ENCODE results near the gene TLE1.

DNA sequence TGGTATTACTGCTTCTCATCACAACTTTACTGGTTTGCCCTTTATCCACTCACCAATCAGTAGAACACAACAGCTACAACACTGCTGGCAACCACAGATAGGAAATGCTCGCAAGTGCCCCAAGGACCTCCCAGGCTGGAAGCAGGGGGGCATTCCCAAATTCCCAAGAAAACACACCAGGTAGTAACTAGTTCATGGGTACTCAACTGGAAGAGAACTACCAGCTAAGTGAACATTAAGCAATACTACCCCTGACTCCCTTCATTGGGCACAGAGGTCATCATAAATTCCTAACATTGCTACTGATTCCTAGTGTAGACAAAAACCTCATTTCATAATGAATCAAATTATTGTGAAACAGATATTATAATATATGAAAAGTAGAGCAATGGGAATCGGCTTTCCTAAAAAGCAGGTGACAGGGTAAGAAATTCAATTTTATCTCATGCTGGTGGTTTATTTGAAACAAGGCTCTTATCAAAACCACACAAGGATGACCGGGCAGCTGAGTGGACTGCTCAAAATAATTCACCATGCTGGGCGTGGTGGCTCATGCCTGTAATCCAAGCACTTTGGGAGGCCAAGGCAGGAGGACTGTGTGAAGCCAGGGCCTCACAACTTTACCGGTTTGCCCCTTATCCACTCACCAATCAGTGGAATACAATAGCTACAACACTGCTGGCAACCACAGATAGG is 81.6 kb downstream of the TLE1 start:
- TF ChIP-seq, protein P1, sequence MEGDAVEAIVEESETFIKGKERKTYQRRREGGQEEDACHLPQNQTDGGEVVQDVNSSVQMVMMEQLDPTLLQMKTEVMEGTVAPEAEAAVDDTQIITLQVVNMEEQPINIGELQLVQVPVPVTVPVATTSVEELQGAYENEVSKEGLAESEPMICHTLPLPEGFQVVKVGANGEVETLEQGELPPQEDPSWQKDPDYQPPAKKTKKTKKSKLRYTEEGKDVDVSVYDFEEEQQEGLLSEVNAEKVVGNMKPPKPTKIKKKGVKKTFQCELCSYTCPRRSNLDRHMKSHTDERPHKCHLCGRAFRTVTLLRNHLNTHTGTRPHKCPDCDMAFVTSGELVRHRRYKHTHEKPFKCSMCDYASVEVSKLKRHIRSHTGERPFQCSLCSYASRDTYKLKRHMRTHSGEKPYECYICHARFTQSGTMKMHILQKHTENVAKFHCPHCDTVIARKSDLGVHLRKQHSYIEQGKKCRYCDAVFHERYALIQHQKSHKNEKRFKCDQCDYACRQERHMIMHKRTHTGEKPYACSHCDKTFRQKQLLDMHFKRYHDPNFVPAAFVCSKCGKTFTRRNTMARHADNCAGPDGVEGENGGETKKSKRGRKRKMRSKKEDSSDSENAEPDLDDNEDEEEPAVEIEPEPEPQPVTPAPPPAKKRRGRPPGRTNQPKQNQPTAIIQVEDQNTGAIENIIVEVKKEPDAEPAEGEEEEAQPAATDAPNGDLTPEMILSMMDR (conservative IDR thresholded peaks at IDR 0.05; ENCODE audit: low read length), result no peak
- TF ChIP-seq EZH2phosphoT487 (IDR thresholded peaks at IDR 0.05; ENCODE audit: borderline replicate concordance), result no peak

All from Loucy (cell line).